Thymus (tissue), 11 donors: ENCODE data around the gene EXOC6B. TPM values are rescaled to one million over a fixed set of nuclear protein-coding genes. Genes with fewer than 3 reads are reported as not detected.
A peak's percentile ranks its signal among the peaks of the same experiment; 100 is the strongest.

Experiments used
- DNase-seq, 9 donors: peaks; one replicate each; pipeline ENCODE4 v3.0.0-alpha.2; 2013; ENCODE audit warnings: low spot score in 9 of 9, low read depth in 6 of 9, missing footprints in 1 of 9
- H3K27ac ChIP-seq, 2 donors: one replicate each; pipeline ENCODE4 v1.5.1; 2013; ENCODE audit warnings: control low read depth in 1 of 2, low read depth in 1 of 2, low read length in 1 of 2, mild to moderate bottlenecking in 1 of 2, moderate library complexity in 1 of 2
- H3K27me3 ChIP-seq, 2 donors: one replicate each; pipeline ENCODE4 v1.5.1; 2013; ENCODE audit warnings: low read length in 1 of 2; ENCODE audit not compliant: control insufficient read depth in 2 of 2, insufficient read depth in 1 of 2
- H3K36me3 ChIP-seq, 2 donors: one replicate each; pipeline ENCODE4 v1.5.1; 2013; ENCODE audit warnings: low read length in 1 of 2, mild to moderate bottlenecking in 1 of 2, moderate library complexity in 1 of 2; ENCODE audit not compliant: control insufficient read depth in 2 of 2, insufficient read depth in 2 of 2
- H3K4me1 ChIP-seq, 2 donors: one replicate each; pipeline ENCODE4 v1.5.1; 2013; ENCODE audit warnings: low read length in 2 of 2; ENCODE audit not compliant: control insufficient read depth in 2 of 2, insufficient read depth in 2 of 2
- H3K4me3 ChIP-seq, 2 donors: one replicate each; pipeline ENCODE4 v1.5.1; 2013; ENCODE audit warnings: low read length in 2 of 2, control low read depth in 1 of 2, mild to moderate bottlenecking in 1 of 2
- H3K9me3 ChIP-seq, 2 donors: one replicate each; pipeline ENCODE4 v1.5.1; 2013; ENCODE audit warnings: low read length in 1 of 2, mild to moderate bottlenecking in 1 of 2; ENCODE audit not compliant: control insufficient read depth in 2 of 2, insufficient read depth in 1 of 2
- WGBS: extraction: QIAGEN DNeasy Blood & Tissue Kit; methylation state at CpG from one replicate; pipeline ENCODE4 v1.1.7; 2013; 5-methylcytosine and 5-hydroxymethylcytosine counted together
- polyA plus RNA-seq: library from polyadenylated mRNA; stranded (reverse); fragments of 200-250 nt; gene quantifications from one replicate; pipeline ENCODE4 v1.2.3, GENCODE V29; 2013
- total RNA-seq: library from RNA; stranded (reverse); fragments of 120-200 nt; gene quantifications from one replicate; pipeline ENCODE4 v1.2.4, GENCODE V29; 2013
- donor health status: healthy.

Gene EXOC6B
- total and polyA plus RNA-seq, 2 donors, result 5.0 to 6.2 TPM

DNA sequence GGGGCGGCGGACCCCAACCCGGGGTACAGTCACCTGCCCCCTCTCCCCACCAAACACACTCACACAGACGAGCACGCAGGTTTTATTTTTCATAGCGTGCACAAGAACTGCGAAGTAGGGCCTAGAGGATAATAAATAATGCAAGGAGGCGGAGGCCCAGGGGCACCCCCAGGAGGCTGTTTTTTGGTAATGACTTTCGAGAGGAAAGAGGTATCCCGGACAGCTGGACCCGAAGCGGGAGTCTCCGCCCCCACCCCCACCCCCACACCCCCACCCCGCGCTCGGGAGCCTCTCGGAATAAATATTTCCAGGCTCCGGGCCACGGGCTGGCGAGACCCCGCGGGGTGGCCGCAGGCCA, 681.6 kb downstream of the EXOC6B start:
- H3K4me1 ChIP-seq, result peaks cover 3 to 7% of the 10 kb centered on the region in 2 donors
- peak overlapping the region; percentile 16 to 37 for H3K4me3 ChIP-seq
- peaks cover 80 to 81% of the 10 kb centered on the region in 2 donors for H3K27me3 ChIP-seq
- no peak for DNase-seq
- WGBS, result 3% methylated on average over 23 of the region's 23 CpGs
- H3K27ac ChIP-seq, result peak overlapping the region in 1 of 2 donors; percentile 74
- H3K9me3 ChIP-seq, result peaks cover 9 to 15% of the 10 kb centered on the region in 2 donors
- no peaks in the 10 kb centered on the region for H3K36me3 ChIP-seq

GRCh38 chr2:72143441-72144273, 682.2 kb downstream of the EXOC6B start:
- H3K27ac ChIP-seq, result peak overlapping the region in 1 of 2 donors; percentile 74
- H3K4me1 ChIP-seq, result peaks cover 3 to 7% of the 10 kb centered on the region in 2 donors
- DNase-seq, result no peak
- peaks cover 74 to 75% of the 10 kb centered on the region in 2 donors for H3K27me3 ChIP-seq
- H3K36me3 ChIP-seq, result no peaks in the 10 kb centered on the region
- 9% methylated on average over 65 of the region's 65 CpGs for WGBS
- peaks cover 9 to 15% of the 10 kb centered on the region in 2 donors for H3K9me3 ChIP-seq
- H3K4me3 ChIP-seq, result peak overlapping the region in 1 of 2 donors; percentile 16

DNA sequence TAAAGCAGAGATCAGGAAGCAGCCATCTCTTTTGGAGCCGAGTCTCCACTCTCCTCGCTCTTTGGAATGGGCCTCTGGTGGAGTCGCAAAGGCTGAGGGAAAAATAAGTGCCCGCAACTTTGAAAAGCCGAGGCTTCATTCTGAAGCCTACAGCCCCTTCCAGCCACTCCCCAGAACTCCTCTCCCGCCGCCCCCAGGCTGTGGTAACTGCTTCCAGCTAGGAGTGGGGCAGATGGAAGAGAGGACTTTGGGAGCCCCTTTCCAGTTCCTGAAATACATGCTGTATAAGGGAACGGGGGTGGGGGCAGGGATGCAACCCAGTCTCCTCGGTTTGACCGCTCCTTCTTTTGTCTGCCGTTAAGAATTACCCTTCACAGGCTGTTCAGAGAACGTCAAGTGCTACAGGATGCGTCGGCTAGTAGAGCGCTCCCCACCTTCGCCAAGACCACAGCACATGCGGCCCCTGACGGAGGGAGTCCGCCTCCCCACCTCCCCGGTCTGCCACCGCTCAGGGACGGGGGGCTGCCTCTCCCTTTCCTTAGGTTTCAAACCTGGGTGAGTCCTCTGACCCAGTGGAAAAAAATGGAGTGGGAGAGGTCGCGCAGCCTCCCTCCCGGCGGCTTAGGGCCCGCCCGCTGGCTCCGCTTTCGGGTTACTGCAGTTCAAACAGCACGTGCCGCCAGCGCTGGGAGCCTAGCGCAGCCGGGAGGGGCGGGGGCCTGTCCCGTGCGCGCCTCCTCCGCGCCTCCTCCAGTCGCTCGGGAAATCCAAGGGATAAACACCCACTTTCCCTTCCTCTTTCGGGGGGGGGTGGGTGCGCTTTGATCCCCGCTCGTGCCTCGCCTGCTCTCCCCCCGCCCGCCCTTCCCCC, 683.0 kb downstream of the EXOC6B start:
- Histone ChIP-seq H3K4me3 (peak overlapping the region in 1 of 2 donors; percentile 16), H3K9me3 (peaks cover 9 to 15% of the 10 kb centered on the region in 2 donors), H3K27ac (peak overlapping the region; percentile 26), H3K27me3 (peaks cover 66 to 69% of the 10 kb centered on the region in 2 donors), H3K36me3 (no peaks in the 10 kb centered on the region), H3K4me1 (peaks cover 3 to 13% of the 10 kb centered on the region in 2 donors)
- 25% methylated on average over 50 of the region's 50 CpGs for WGBS
- no peak for DNase-seq

GRCh38 chr2:72141881-72142451, 683.9 kb downstream of the EXOC6B start:
- Histone ChIP-seq H3K4me1 (peaks cover 3 to 14% of the 10 kb centered on the region in 2 donors), H3K27ac (no peak overlapping the region), H3K27me3 (peaks cover 57 to 62% of the 10 kb centered on the region in 2 donors), H3K36me3 (no peaks in the 10 kb centered on the region), H3K9me3 (peaks cover 9 to 12% of the 10 kb centered on the region in 2 donors), H3K4me3 (no peak overlapping the region)
- WGBS, result 94% methylated on average over 13 of the region's 13 CpGs
- DNase-seq, result no peak

- DNase-seq, result no peak
- no peaks in the 10 kb centered on the region for H3K36me3 ChIP-seq
- H3K27ac ChIP-seq, result no peak overlapping the region
- H3K4me1 ChIP-seq, result peaks cover 3 to 14% of the 10 kb centered on the region in 2 donors
- peaks cover 2 to 4% of the 10 kb centered on the region in 2 donors for H3K9me3 ChIP-seq
- WGBS, result 86% methylated on average over 5 of the region's 5 CpGs
- H3K4me3 ChIP-seq, result no peak overlapping the region
- H3K27me3 ChIP-seq, result peaks cover 49 to 54% of the 10 kb centered on the region in 2 donors
These were observed 684.7 kb downstream of the EXOC6B start for GRCh38 chr2:72141032-72141645.

GRCh38 chr2:72140621-72140960, 685.2 kb downstream of the EXOC6B start:
- WGBS, result 94% methylated on average over 4 of the region's 4 CpGs
- peaks cover 3 to 14% of the 10 kb centered on the region in 2 donors for H3K4me1 ChIP-seq
- H3K9me3 ChIP-seq, result peaks cover 0 to 1% of the 10 kb centered on the region in 2 donors
- no peaks in the 10 kb centered on the region for H3K36me3 ChIP-seq
- H3K4me3 ChIP-seq, result no peak overlapping the region
- H3K27ac ChIP-seq, result no peak overlapping the region
- peaks cover 44 to 48% of the 10 kb centered on the region in 2 donors for H3K27me3 ChIP-seq
- DNase-seq, result no peak

- Histone ChIP-seq H3K36me3 (no peaks in the 10 kb centered on the region), H3K9me3 (peaks cover 0 to 1% of the 10 kb centered on the region in 2 donors), H3K27ac (no peak overlapping the region), H3K4me3 (no peak overlapping the region), H3K4me1 (peaks cover 0 to 14% of the 10 kb centered on the region in 2 donors), H3K27me3 (peaks cover 38 to 43% of the 10 kb centered on the region in 2 donors)
- 96% methylated on average over 14 of the region's 14 CpGs for WGBS
- DNase-seq, result no peak
These were observed 685.8 kb downstream of the EXOC6B start for GRCh38 chr2:72139874-72140620.

DNA sequence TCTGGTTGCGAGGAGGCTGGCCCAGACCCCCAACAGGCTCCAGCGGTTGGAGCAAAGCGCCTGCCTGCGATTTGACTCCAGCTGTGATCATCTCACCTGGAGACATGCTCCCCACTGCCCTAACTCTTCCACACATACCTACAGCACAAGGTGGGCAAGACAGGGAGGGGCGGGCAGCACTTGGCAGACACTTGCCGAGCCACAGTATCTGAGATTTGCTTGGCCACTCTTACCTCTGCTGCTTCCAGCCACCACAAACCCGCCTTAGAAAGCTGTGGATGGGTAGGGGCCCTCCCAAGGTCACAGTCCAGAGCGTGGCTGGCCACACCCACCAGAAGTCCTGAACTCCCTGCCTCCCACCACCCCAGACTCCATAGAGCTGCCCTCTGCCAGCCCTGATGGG, 686.4 kb downstream of the EXOC6B start:
- DNase-seq, result no peak
- WGBS, result 91% methylated on average over 8 of the region's 8 CpGs
- H3K27me3 ChIP-seq, result peaks cover 32 to 37% of the 10 kb centered on the region in 2 donors
- peak overlapping the region; percentile 11 to 77 for H3K27ac ChIP-seq
- H3K36me3 ChIP-seq, result no peaks in the 10 kb centered on the region
- H3K9me3 ChIP-seq, result no peaks in the 10 kb centered on the region
- peaks cover 0 to 14% of the 10 kb centered on the region in 2 donors for H3K4me1 ChIP-seq
- H3K4me3 ChIP-seq, result no peak overlapping the region
